Hematopoietic multipotent progenitor cell treated with erythropoietin and hydrocortisone succinate and interleukin-3 and kit ligand, for 6 days (in vitro differentiated cells): ENCODE results near the gene A4GALT.
A peak's percentile ranks its signal among the peaks of the same experiment; 100 is the strongest.

ENCODE experiments used
- DNase-seq: peaks from one replicate; pipeline ENCODE4 v3.0.0-alpha.2; 2015

Gene A4GALT

GRCh38 chr22:42646569-42647525 lies 73.8 kb downstream of the A4GALT start:
- peak; percentile 90 for DNase-seq

GRCh38 chr22:42645938-42646568 lies 74.6 kb downstream of the A4GALT start:
- DNase-seq = peak; percentile 42

GRCh38 chr22:42645341-42645937 lies 75.2 kb downstream of the A4GALT start:
- DNase-seq = no peak

GRCh38 chr22:42644422-42645340 lies 76.0 kb downstream of the A4GALT start:
- peak; percentile 33 for DNase-seq

DNA sequence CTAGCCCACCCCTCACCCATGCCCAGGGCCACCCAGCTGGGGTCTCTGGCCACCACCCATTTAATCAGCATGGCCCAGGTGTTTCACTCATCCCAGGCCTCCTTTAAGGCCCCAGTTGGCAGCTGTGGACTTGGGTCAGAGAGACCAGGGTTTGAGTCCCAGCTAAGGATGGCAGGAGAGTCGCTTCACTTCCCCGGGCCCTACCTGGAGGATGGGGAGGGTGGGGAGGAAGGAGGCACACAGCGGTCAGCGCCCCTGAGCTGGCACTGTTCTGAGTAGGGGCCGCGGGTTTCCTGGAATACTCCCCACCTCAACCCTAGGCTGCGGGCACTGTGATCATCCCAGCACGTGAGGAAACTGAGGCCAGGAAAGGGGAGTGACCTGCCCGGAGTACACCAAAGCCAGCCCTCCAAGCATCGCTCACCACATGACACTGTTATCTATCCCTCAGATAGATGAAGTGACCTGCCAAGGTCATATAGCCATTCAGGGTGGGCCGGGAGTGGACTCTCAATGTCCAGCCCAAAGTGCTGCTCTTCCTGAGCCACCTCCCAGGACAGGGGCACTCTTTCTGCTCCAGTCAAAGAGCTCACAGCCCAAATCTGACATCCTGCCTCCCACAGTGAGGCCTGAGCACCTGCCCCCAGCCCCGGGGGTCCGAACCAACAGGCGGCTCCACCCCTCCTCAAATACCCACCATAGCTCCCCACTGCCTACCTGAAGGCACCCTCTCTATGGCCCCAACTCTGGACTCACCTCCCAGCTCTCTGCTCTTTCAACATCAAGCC lies 76.8 kb downstream of the A4GALT start:
- no peak for DNase-seq

GRCh38 chr22:42642806-42643633 lies 77.7 kb downstream of the A4GALT start:
- peak; percentile 91 for DNase-seq
